GM18511 (cell line): Measurements from ENCODE around the gene VTCN1.

ENCODE experiments used
- ATAC-seq: cut with Tn5 transposase; IDR thresholded peaks from one replicate; pipeline ENCODE4 v1.9.1; 2021; ENCODE audit warnings: mild to moderate bottlenecking, moderate library complexity; ENCODE audit not compliant: unreplicated experiment

Gene VTCN1

DNA sequence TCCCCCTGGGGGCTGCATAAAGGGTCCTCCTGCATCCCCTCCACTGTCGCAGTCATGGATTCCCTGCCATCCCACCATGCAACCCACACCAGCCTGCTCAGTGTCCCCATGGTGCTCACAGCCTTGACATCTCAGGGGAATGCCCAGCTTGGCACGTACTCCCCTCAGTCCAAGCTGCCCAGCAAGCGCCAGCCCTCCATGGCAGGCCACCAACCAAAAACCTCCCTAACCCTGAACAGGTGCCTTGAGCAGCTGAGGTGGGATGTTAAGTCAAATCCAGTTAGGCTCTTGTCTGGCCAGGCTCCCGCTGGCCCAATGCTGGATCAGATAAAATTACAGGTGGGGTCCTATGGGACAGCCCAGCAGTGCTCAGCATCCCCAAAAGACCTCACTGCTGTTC lies 341 bp downstream of the VTCN1 start:
- ATAC-seq, result no peak

GRCh38 chr1:117209094-117209493 lies 1.6 kb downstream of the VTCN1 start:
- ATAC-seq, result no peak

DNA sequence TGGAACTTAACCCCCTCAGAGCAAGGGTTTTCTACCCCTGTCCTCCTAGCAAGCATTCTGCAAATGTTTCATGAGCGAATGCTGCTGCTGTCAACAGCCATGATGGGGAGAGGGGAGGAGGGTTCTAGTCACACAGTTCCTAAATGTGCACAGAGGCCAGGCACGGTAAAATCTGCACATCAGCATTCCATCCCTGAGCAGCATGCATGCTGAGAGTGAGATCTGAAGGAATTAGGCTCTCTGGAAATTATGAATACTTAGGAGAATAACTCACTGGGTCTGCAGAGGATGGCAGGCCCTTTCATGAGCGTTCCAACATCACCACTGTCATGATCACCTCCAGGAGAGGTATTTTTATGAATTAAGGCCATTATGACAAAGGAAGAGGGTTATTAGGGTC lies 2.1 kb downstream of the VTCN1 start:
- ATAC-seq, result no peak

- ATAC-seq, result no peak
Measured at GRCh38 chr1:117205368-117205767, 5.4 kb downstream of the VTCN1 start.

- ATAC-seq, result no peak
Measured at GRCh38 chr1:117201808-117202207, 8.9 kb downstream of the VTCN1 start.

- no peak for ATAC-seq
Measured at GRCh38 chr1:117198097-117198496, 12.6 kb downstream of the VTCN1 start.

DNA sequence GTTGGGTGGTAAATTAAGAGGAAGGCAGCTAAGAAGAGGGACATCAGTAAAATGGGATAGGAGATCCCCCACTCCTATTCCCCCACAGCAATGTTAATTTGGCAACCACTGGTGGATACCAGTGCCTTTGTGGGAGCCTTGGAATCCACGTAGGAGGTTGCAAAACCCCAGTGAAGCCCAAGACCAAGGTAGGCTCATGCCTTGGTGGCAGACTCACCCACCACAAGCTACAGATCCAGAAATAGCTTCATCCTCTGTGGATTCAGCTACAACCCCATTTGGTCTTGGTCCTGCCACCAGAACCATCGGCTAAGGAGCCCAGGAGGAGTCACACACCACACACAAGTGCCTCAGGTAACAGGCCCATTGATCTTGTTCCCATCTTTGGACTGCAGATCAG lies 21.0 kb downstream of the VTCN1 start:
- ATAC-seq, result no peak

DNA sequence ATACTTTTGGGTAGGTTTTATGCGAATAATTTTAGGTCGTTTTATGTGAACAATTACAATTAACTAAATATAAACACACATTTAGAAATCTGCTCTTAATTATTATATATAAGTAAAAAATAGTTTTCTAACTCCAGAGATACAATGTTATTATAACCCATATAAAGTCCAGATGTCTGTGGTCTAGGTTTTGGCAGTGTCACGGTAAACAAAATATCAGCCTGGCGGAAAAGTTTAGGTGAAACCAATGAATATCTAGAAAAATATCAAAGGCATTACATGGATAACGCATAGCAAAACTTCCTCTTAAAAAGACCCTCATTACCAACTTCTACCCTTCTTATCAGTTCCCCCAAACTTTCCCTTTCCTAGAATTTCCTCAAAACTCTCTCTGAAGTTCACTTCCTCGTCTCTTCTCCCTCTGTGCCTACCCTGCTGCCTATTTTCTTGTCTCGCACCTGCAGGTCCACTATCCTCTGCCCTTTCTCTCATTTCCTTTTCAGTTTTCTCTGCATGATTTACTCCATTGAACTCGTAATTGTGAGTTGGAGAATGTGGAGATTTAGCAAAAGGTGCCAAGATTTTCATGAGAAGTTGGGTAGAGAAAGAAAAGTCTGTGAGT lies 21.8 kb downstream of the VTCN1 start:
- no peak for ATAC-seq

- ATAC-seq, result no peak
Measured at GRCh38 chr1:117188170-117188815, 22.4 kb downstream of the VTCN1 start.

GRCh38 chr1:117183112-117183511 lies 27.6 kb downstream of the VTCN1 start:
- ATAC-seq, result no peak

- ATAC-seq, result no peak
Measured at GRCh38 chr1:117182319-117182718, 28.4 kb downstream of the VTCN1 start.

GRCh38 chr1:117181630-117182041 lies 29.1 kb downstream of the VTCN1 start:
- ATAC-seq, result no peak

DNA sequence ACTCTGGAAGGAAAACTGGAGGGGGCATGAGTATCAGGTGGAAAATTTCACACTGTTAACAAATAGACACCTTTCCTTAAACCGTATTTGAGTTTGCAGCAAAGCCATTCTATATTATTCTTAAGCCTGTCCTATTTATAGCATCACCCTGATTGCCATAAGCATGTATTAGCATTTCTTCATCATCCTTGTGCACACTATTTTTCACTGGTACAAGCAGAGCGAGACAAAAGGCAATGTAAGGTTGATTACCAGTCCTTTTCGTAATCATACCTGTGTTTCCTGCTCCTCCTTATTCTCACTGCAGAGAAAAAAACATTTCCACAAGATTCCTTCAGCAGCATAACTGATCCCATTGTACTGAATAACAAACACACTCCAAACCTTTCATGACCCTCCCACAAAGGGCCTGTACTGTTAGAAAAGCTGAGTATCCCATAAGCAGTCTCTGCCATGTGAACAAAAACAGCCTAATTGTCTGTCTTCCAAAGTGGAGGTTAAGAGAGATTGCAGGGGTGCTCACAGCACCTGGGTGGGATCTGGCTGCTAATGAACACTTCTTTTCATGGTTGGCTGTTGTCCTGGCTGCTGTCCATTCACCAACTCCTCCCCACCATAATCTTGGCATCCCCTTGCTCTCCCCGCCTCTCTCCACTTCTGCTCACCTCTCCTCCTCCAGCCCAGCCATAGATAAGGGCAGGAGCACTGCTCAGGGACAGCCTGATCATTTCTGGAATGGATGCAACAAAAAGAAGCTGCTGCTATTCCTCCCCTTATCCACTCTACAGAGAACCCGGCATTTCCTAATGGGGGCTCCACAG lies 30.4 kb downstream of the VTCN1 start:
- ATAC-seq, result no peak

DNA sequence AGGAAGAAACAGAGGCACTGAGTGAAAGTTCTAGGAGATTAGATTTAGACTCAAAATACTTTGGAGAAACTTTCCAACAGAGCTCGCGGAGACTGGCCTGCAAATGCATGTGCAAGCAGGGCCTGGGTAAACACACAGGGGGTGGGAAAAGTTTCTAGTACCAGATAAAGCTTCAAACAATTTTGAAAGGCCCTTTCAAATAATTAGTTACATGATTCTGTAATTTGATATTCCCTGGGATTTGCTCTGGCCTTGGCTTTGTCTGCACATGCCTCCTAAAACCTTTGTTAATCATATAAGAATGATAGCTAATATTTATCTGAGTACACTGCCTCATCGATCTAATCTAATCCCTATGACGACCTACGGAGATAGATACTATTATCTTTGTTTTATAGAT lies 31.3 kb downstream of the VTCN1 start:
- ATAC-seq, result no peak

- ATAC-seq, result no peak
Measured at GRCh38 chr1:117178756-117179155, 32.0 kb downstream of the VTCN1 start.

DNA sequence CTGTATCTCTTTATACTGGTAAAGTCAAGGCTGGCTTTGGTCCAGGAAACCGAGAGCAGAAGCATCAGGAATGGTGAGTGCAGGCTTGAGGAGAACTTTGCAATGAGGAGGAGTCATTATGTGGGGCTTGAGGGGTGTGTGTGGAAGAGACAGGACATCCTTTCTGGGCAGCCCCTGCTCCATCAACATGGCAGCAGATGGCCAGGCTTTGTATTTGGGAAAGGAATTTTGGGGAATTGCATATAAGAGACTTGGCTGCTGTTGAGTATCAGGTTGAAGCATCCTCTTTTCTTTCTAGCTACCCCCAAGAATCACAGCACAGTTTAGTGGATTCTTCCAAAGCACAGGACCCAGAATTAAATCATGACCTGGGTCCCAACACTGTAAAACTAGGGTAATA lies 33.4 kb downstream of the VTCN1 start:
- ATAC-seq, result no peak

DNA sequence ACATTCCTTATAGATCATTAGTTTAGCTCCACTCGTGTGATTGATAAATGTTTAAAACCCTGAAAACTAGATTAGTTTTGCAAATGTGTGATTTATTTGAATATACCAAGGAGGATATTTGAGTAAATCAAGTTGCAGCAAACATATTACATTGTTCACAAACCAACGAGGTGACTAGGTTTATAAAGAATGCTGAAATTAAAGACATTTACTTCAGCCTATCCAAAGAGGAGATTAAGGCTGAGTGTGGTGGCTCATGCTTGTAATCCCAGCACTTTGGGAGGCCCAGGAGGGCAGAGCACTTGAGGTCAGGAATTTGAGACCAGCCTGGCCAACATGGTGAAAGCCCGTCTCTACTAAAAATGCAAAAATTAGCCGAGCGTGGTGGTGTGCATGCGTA lies 34.1 kb downstream of the VTCN1 start:
- ATAC-seq, result no peak

DNA sequence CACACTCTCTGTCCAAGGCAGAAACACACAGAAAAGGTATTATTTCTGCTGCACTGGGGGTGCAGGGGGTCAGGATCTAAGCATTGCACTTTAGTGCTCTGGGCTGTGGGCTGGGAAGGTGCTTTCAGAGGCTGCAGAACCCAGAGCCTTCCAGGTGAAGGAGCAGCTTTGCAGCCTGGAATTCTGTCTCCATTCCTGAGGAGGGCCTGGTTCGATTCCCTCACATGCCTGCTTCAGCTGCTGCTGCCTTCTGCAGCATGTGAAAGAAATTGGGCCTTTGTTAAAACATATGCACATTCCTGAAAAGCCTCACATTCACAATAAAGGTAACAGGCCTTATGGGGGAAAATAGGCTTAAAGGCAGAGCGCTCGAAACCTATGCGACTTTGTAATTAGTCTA lies 35.9 kb downstream of the VTCN1 start:
- no peak for ATAC-seq

GRCh38 chr1:117173691-117174090 lies 37.0 kb downstream of the VTCN1 start:
- ATAC-seq, result no peak

DNA sequence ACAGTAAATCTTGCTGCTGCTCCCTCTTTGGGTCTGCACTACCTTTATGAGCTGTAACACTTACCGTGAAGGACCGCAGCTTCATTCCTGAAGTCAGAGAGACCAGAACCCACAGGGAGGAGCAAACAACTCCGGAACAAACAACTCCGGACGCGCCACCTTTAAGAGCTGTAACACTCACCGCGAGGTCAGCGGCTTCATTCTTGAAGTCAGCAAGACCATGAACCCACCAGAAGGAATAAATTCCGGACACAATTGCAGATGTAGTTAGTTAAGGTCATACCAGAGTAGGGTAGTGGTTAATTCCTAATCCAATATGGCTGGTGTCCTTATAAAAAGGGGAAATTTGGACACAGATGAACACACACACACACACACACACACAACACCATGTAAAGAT lies 37.7 kb downstream of the VTCN1 start:
- ATAC-seq, result no peak

- ATAC-seq, result no peak
Measured at GRCh38 chr1:117171900-117172511, 38.7 kb downstream of the VTCN1 start.
